Subcutaneous adipose tissue (tissue), 4 donors: Measurements from ENCODE around the gene PSMA6. TPM values are rescaled to one million over a fixed set of nuclear protein-coding genes. Genes with fewer than 3 reads are reported as not detected.

Source experiments
- CTCF ChIP-seq: fragments of 450-650 bp; IDR thresholded peaks from one replicate; pipeline ENCODE4 v1.5.1; 2016; ENCODE audit warnings: low read depth, mild to moderate bottlenecking, control low read depth, antibody characterized with exemption, moderate library complexity
- total RNA-seq, 4 donors: library from RNA; depleted of rRNA; stranded (reverse); fragments of >200 nt; gene quantifications; one replicate each; pipeline ENCODE4 v1.1.0, GENCODE V29; 2016

PSMA6 gene
- total RNA-seq, 4 donors from 2014 or later = 158 to 210 (median 166) TPM

- TF ChIP-seq CTCF = no peak
Observed at GRCh38 chr14:35331605-35332516, 39.7 kb downstream of the PSMA6 start.

GRCh38 chr14:35332517-35333263 is 40.5 kb downstream of the PSMA6 start:
- TF ChIP-seq CTCF = no peak

- TF ChIP-seq CTCF = no peak
Observed at GRCh38 chr14:35333264-35333730, 41.1 kb downstream of the PSMA6 start.

- no peak for TF ChIP-seq CTCF
Observed at GRCh38 chr14:35333797-35334743, 41.9 kb downstream of the PSMA6 start.

GRCh38 chr14:35335388-35336092 is 43.4 kb downstream of the PSMA6 start:
- TF ChIP-seq CTCF = no peak

- no peak for TF ChIP-seq CTCF
Observed at GRCh38 chr14:35336494-35337268, 44.5 kb downstream of the PSMA6 start.
